Osteoblast (primary cell): ENCODE results near the gene ZNF618. TPM values are rescaled to one million over a fixed set of nuclear protein-coding genes. Genes with fewer than 3 reads are reported as not detected.
A peak's percentile ranks its signal among the peaks of the same experiment; 100 is the strongest.
"Not testable (repeated sequence)": the region's sequence is repeated elsewhere in the genome, so short reads cannot be mapped to it uniquely, and the experiment has no call there.

ENCODE experiments used
- DNase-seq: peaks from one replicate; pipeline ENCODE4 v3.0.0; 2011; ENCODE audit warnings: low spot score, mixed read lengths; ENCODE audit not compliant: insufficient read length; ENCODE audit errors: missing footprints
- H2AFZ ChIP-seq: 2 replicates; pipeline ENCODE4 v1.6.0; 2011; ENCODE audit warnings: mild to moderate bottlenecking, low read length
- H3K27ac ChIP-seq: 2 replicates; pipeline ENCODE4 v1.5.1; 2011; ENCODE audit warnings: mild to moderate bottlenecking, low read depth, low read length, moderate library complexity
- H3K27me3 ChIP-seq: 2 replicates; pipeline ENCODE4 v1.6.0; 2012; ENCODE audit warnings: mild to moderate bottlenecking, control low read depth, inconsistent platforms, low read length, moderate library complexity; ENCODE audit not compliant: insufficient read depth
- H3K36me3 ChIP-seq: 2 replicates; pipeline ENCODE4 v1.5.1; 2011; ENCODE audit warnings: mild to moderate bottlenecking, low read length, control low read depth, moderate library complexity; ENCODE audit not compliant: insufficient read depth
- H3K4me1 ChIP-seq: 2 replicates; pipeline ENCODE4 v1.5.1; 2011; ENCODE audit warnings: mild to moderate bottlenecking, low read length, control low read depth, moderate library complexity; ENCODE audit not compliant: insufficient read depth
- H3K4me2 ChIP-seq: 2 replicates; pipeline ENCODE4 v1.6.0; 2011; ENCODE audit warnings: mild to moderate bottlenecking, low read length; ENCODE audit not compliant: insufficient read depth
- H3K4me3 ChIP-seq: fragments of 200-600 bp; sonication (generic); 3 replicates; pipeline ENCODE4 v1.5.1; 2012; ENCODE audit warnings: mild to moderate bottlenecking, low read length, inconsistent platforms; ENCODE audit not compliant: insufficient read depth
- H3K79me2 ChIP-seq: 2 replicates; pipeline ENCODE4 v1.6.0; 2012; ENCODE audit warnings: mild to moderate bottlenecking, low read length, control low read depth, inconsistent platforms; ENCODE audit not compliant: insufficient read depth
- H3K9me3 ChIP-seq: 2 replicates; pipeline ENCODE4 v1.5.1; 2011; ENCODE audit warnings: low read depth, low read length, control low read depth
- H4K20me1 ChIP-seq: 2 replicates; pipeline ENCODE4 v1.6.0; 2012; ENCODE audit warnings: mild to moderate bottlenecking, low read length, control low read depth; ENCODE audit not compliant: insufficient read depth
- total RNA-seq: library from RNA; depleted of rRNA; stranded (reverse); fragments of >200 nt; gene quantifications from 2 replicates; pipeline ENCODE4 v1.2.3, GENCODE V29; 2012
- TF ChIP-seq, protein P1 (sequence below): IDR thresholded peaks from 2 replicates; pipeline ENCODE4 v1.5.1; 2011; ENCODE audit warnings: mild to moderate bottlenecking, low read depth, low read length, moderate library complexity; ENCODE audit errors: extremely low read depth

ZNF618 gene
- total RNA-seq, 1 donor, result 10.1 TPM

DNA sequence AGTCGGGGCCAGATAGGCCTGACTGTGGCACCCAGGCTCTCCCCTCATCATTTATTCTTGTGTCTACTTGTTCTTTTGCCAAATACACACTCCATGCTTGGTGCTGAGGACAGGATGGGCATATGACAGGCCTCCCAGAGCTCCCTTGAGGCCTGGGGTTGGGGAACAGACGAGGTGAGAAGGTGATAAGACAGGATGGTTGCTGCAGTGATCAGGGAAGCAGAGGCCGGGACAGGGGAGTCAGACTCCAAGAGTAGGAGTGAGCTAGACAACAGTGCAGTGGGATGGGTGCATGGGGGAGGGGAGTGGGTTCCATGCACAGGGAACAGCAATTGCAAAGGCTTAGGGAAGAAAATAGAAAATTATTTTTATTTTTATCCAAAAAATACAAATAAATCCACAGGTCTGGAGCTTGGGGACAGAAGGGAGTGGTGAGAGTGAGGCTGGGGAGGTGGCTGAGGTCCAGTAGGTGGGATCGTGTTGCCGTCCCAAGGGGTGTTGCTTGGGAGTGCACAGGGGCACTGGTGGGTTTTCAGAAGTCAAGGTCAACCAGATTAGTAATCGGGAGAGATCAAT lies 205.4 kb downstream of the ZNF618 start:
- Histone ChIP-seq H3K36me3 (no peaks in the 10 kb centered on the region), H3K79me2 (no peaks in the 10 kb centered on the region), H3K4me2 (no peak overlapping the region), H3K4me1 (no peaks in the 10 kb centered on the region), H3K4me3 (no peak overlapping the region), H3K9me3 (no peaks in the 10 kb centered on the region), H4K20me1 (no peaks in the 10 kb centered on the region), H2AFZ (no peak overlapping the region), H3K27ac (no peak overlapping the region), H3K27me3 (peaks cover 15% of the 10 kb centered on the region)
- TF ChIP-seq, protein P1, sequence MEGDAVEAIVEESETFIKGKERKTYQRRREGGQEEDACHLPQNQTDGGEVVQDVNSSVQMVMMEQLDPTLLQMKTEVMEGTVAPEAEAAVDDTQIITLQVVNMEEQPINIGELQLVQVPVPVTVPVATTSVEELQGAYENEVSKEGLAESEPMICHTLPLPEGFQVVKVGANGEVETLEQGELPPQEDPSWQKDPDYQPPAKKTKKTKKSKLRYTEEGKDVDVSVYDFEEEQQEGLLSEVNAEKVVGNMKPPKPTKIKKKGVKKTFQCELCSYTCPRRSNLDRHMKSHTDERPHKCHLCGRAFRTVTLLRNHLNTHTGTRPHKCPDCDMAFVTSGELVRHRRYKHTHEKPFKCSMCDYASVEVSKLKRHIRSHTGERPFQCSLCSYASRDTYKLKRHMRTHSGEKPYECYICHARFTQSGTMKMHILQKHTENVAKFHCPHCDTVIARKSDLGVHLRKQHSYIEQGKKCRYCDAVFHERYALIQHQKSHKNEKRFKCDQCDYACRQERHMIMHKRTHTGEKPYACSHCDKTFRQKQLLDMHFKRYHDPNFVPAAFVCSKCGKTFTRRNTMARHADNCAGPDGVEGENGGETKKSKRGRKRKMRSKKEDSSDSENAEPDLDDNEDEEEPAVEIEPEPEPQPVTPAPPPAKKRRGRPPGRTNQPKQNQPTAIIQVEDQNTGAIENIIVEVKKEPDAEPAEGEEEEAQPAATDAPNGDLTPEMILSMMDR, result no peak
- peak; percentile 17 for DNase-seq

DNA sequence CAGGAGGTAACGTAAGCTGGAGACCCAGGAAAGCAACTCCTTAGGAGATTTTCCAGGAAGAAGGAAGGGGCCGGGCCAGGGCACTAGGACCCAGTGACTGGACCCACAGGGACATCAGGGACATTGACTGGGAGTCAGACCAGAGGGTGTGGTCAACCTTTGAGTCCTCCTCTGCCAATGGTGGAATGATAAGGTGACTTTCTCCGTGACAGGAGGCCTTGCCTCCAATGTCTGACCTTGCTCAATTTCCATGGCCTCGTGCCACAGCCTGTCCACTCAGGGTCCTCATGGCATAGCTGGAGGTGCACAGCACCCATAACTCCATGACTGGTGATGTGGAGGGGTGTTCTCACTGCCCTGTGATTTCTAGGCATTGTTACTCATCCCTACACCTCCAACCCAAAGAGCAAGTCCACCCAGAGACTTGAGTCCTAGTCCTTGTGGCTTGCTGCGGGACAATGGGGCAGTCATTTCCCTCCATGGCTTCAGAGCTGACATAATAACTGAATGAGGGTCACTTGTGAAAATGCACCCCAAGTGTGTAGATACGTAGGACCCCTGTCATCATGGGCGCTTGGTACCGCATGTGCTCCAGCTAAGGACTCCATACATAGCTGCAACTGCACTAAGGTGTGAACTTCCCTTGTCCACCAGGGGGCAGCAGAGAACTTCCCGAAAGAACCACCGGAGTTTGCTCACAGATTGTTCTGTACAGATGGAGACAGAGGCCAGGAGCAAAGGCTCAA lies 206.1 kb downstream of the ZNF618 start:
- DNase-seq, result peak; percentile 98
- Histone ChIP-seq H4K20me1 (no peaks in the 10 kb centered on the region), H3K4me1 (no peaks in the 10 kb centered on the region), H3K79me2 (no peaks in the 10 kb centered on the region), H3K36me3 (no peaks in the 10 kb centered on the region), H2AFZ (no peak overlapping the region), H3K4me2 (no peak overlapping the region), H3K27ac (no peak overlapping the region), H3K4me3 (no peak overlapping the region), H3K27me3 (peaks cover 12% of the 10 kb centered on the region), H3K9me3 (no peaks in the 10 kb centered on the region)
- TF ChIP-seq, protein P1, result peak; percentile 94

DNA sequence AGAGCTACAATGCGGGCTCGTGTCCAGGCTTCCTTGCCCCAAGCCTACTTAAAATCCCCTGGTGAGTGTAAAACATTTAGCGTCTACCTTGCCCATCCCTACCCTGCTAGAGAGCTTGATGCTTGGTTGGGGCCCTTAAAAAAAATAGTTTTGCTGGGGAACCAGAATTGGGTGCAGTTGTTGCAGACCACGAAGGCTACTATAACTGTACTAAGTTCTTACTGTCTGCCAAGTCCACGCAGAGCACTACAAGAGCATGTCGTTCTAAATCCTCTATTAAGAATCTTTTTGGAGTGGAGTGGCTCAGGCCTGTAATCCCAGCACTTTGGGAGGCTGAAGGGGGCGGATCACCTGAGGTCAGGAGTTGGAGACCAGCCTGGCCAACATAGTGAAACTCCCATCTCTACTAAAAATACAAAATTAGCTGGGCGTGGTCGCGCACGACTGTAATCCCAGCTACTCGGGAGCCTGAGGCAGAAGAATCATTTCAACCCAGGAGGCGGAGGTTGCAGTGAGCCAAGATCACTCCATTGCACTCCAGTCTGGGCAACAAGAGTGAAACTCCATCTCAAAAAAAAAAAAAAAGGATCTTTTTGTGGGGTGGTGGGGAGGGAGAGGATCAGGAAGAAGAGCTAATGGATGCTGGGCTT lies 206.8 kb downstream of the ZNF618 start:
- H3K4me3 ChIP-seq, H2AFZ ChIP-seq, H3K4me1 ChIP-seq, DNase-seq, H3K79me2 ChIP-seq, H3K4me2 ChIP-seq, H3K36me3 ChIP-seq, H3K9me3 ChIP-seq, H3K27ac ChIP-seq, H4K20me1 ChIP-seq: not testable (repeated sequence)
- peaks cover 13% of the 10 kb centered on the region for H3K27me3 ChIP-seq

DNA sequence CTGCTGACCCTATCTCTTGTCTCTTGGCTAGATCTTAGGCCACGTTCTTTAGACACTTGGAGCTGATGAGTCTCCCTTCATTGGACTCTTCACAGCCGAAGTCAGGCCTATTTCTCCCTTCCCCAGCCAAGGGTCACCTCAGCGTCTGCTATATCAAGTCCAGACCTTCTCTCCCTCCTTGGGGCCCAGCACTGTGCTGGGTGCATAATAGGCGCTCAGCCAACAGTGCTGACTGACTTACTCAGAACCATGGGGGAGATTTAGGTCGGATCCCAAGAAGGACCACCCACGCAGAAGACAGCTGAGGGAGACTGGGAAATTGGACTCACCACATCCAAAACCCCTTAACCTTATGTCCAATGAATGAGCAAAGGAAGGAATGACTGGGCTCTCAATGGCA lies 207.6 kb downstream of the ZNF618 start:
- TF ChIP-seq, protein P1, result no peak
- DNase-seq, result peak; percentile 22
- Histone ChIP-seq H3K4me1 (no peaks in the 10 kb centered on the region), H2AFZ (no peak overlapping the region), H3K4me2 (no peak overlapping the region), H3K27me3 (peaks cover 15% of the 10 kb centered on the region), H3K79me2 (no peaks in the 10 kb centered on the region), H3K27ac (no peak overlapping the region), H4K20me1 (no peaks in the 10 kb centered on the region), H3K36me3 (no peaks in the 10 kb centered on the region), H3K4me3 (no peak overlapping the region), H3K9me3 (no peaks in the 10 kb centered on the region)
